DOHH2 (cell line): Measurements from ENCODE around the gene XK.

Source experiments
- H3F3A ChIP-seq: fragments of 200-600 bp; sonication (generic), shearing (Covaris generic); 2 replicates; pipeline ENCODE4 v1.6.0; 2016; ENCODE audit warnings: antibody characterized with exemption, mild to moderate bottlenecking; ENCODE audit not compliant: control insufficient read depth, insufficient read depth
- H3K27ac ChIP-seq: fragments of 200-600 bp; sonication (generic); 2 replicates; pipeline ENCODE4 v1.5.1; 2014; ENCODE audit warnings: low read depth, mild to moderate bottlenecking, low read length, moderate library complexity
- H3K27me3 ChIP-seq: fragments of 200-600 bp; sonication (generic); 2 replicates; pipeline ENCODE4 v1.6.1; 2014; ENCODE audit warnings: mild to moderate bottlenecking, low read length, mixed read lengths; ENCODE audit not compliant: control insufficient read depth
- H3K36me3 ChIP-seq: fragments of 200-600 bp; sonication (generic); 2 replicates; pipeline ENCODE4 v1.6.1; 2014; ENCODE audit warnings: mild to moderate bottlenecking, low read length, moderate library complexity, mixed read lengths; ENCODE audit not compliant: control insufficient read depth
- H3K4me1 ChIP-seq: fragments of 200-600 bp; sonication (generic); 2 replicates; pipeline ENCODE4 v1.6.1; 2014; ENCODE audit warnings: mild to moderate bottlenecking, low read length, mixed read lengths; ENCODE audit not compliant: control insufficient read depth
- H3K4me2 ChIP-seq: fragments of 200-600 bp; sonication (generic); 2 replicates; pipeline ENCODE4 v1.6.0; 2014; ENCODE audit warnings: mild to moderate bottlenecking, low read length, moderate library complexity
- H3K4me3 ChIP-seq: fragments of 200-600 bp; sonication (generic); 2 replicates; pipeline ENCODE4 v1.5.1; 2014; ENCODE audit warnings: mild to moderate bottlenecking, low read length, mixed read lengths
- H3K79me2 ChIP-seq: fragments of 200-600 bp; sonication (generic); 2 replicates; pipeline ENCODE4 v1.6.1; 2014; ENCODE audit warnings: mild to moderate bottlenecking, low read length, mixed read lengths; ENCODE audit not compliant: control insufficient read depth
- H3K9me2 ChIP-seq: fragments of 200-600 bp; sonication (generic); replicated peaks from 2 replicates; pipeline ENCODE4 v1.6.1; 2014; ENCODE audit warnings: mild to moderate bottlenecking, low read length, mixed read lengths; ENCODE audit not compliant: control insufficient read depth
- H3K9me3 ChIP-seq: fragments of 200-600 bp; sonication (generic); 2 replicates; pipeline ENCODE4 v1.6.1; 2014; ENCODE audit warnings: antibody characterized with exemption, low read length, mixed read lengths; ENCODE audit not compliant: control insufficient read depth, insufficient read depth
- H4K20me1 ChIP-seq: fragments of 200-600 bp; sonication (generic); 2 replicates; pipeline ENCODE4 v1.6.0; 2014; ENCODE audit warnings: low read depth, mild to moderate bottlenecking, antibody characterized with exemption, low read length, moderate library complexity; ENCODE audit not compliant: control insufficient read depth, insufficient read depth
- EZH2phosphoT487 ChIP-seq: fragments of 200-600 bp; sonication (generic); IDR thresholded peaks from 2 replicates; pipeline ENCODE4 v1.6.1; 2017; ENCODE audit warnings: borderline replicate concordance, mild to moderate bottlenecking, antibody characterized with exemption, low read length, moderate library complexity, mixed read lengths
- TF ChIP-seq, protein P1 (sequence below): fragments of 200-600 bp; sonication (generic); IDR thresholded peaks from one replicate; pipeline ENCODE4 v1.5.1; 2014; ENCODE audit warnings: antibody characterized with exemption, mild to moderate bottlenecking, low read depth, low read length; ENCODE audit not compliant: poor library complexity, severe bottlenecking

XK gene

GRCh38 chrX:37746218-37746941, 60.8 kb downstream of the XK start:
- H3K27ac ChIP-seq: no peak overlapping the region
- peak overlapping the region; percentile 28; the same call in 1 of the 2 replicates for H3K4me2 ChIP-seq
- TF ChIP-seq EZH2phosphoT487: no peak
- TF ChIP-seq, protein P1, sequence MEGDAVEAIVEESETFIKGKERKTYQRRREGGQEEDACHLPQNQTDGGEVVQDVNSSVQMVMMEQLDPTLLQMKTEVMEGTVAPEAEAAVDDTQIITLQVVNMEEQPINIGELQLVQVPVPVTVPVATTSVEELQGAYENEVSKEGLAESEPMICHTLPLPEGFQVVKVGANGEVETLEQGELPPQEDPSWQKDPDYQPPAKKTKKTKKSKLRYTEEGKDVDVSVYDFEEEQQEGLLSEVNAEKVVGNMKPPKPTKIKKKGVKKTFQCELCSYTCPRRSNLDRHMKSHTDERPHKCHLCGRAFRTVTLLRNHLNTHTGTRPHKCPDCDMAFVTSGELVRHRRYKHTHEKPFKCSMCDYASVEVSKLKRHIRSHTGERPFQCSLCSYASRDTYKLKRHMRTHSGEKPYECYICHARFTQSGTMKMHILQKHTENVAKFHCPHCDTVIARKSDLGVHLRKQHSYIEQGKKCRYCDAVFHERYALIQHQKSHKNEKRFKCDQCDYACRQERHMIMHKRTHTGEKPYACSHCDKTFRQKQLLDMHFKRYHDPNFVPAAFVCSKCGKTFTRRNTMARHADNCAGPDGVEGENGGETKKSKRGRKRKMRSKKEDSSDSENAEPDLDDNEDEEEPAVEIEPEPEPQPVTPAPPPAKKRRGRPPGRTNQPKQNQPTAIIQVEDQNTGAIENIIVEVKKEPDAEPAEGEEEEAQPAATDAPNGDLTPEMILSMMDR: no peak
- no peaks in the 10 kb centered on the region for H3K9me3 ChIP-seq
- no peaks in the 10 kb centered on the region for H3K36me3 ChIP-seq
- H4K20me1 ChIP-seq: no peaks in the 10 kb centered on the region
- no peaks in the 10 kb centered on the region for H3K9me2 ChIP-seq
- no peak overlapping the region for H3K4me3 ChIP-seq
- no peaks in the 10 kb centered on the region for H3K79me2 ChIP-seq
- no peaks in the 10 kb centered on the region for H3K27me3 ChIP-seq
- H3F3A ChIP-seq: no peaks in the 10 kb centered on the region
- peaks cover 22% of the 10 kb centered on the region for H3K4me1 ChIP-seq

DNA sequence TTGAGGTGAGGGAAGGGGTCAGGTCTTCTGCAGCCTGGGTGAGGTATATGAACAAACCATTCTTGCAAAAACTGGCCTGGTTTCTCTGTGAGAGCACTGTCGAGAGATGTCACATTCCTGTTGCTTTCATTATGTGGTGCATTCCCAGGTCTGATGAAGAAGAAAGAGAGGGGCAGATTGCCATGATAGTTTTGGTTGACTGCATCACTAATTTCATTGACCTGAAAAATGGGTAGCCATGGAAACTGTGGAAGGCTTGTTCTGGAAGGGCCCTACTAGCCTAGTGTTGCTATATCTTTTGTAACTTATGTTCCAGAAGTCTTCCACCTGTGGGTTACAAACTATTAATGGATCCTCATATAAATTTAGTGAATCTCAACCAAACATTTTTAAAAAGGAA, 61.4 kb downstream of the XK start:
- Histone ChIP-seq H3K4me2 (no peak overlapping the region), H3K9me2 (no peaks in the 10 kb centered on the region), H3F3A (no peaks in the 10 kb centered on the region), H3K4me3 (no peak overlapping the region), H4K20me1 (no peaks in the 10 kb centered on the region), H3K36me3 (no peaks in the 10 kb centered on the region), H3K27ac (no peak overlapping the region), H3K27me3 (no peaks in the 10 kb centered on the region), H3K4me1 (peaks cover 28% of the 10 kb centered on the region), H3K79me2 (no peaks in the 10 kb centered on the region), H3K9me3 (no peaks in the 10 kb centered on the region)
- TF ChIP-seq, protein P1: no peak
- TF ChIP-seq EZH2phosphoT487: no peak

GRCh38 chrX:37752281-37752680, 66.7 kb downstream of the XK start:
- Histone ChIP-seq H3K9me2 (no peaks in the 10 kb centered on the region), H3K4me1 (peaks cover 61% of the 10 kb centered on the region)

More at GRCh38 chrX:37752281-37752680, 66.7 kb downstream of the XK start:
- TF ChIP-seq, protein P1: no peak
- TF ChIP-seq EZH2phosphoT487: no peak
- Histone ChIP-seq H3K36me3 (peaks cover 15% of the 10 kb centered on the region), H3K79me2 (no peaks in the 10 kb centered on the region), H3K9me3 (no peaks in the 10 kb centered on the region), H3K27me3 (no peaks in the 10 kb centered on the region), H3K27ac (peak overlapping the region; percentile 99; the same call in 1 of the 2 replicates), H3K4me2 (no peak overlapping the region), H3F3A (peaks cover 13% of the 10 kb centered on the region), H4K20me1 (no peaks in the 10 kb centered on the region), H3K4me3 (no peak overlapping the region)
